ENCODE results near the gene PNPLA7.

DNA sequence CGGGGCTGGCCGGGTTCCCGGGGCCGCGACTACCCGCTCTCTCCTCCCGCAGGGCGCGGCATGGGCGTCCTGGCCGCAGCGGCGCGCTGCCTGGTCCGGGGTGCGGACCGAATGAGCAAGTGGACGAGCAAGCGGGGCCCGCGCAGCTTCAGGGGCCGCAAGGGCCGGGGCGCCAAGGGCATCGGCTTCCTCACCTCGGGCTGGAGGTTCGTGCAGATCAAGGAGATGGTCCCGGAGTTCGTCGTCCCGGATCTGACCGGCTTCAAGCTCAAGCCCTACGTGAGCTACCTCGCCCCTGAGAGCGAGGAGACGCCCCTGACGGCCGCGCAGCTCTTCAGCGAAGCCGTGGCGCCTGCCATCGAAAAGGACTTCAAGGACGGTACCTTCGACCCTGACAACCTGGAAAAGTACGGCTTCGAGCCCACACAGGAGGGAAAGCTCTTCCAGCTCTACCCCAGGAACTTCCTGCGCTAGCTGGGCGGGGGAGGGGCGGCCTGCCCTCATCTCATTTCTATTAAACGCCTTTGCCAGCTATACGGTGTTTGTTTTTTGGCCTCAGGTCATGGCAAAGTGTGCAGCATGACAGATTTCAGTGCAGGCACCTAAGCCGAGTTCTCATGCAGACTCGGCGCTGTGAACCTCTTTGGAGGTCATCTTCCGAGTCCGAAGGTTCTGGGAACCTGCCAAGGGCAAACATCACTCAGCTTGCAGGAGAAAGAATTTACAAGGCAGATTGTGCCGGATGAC, 2.0 kb upstream of the PNPLA7 start:
- TF ChIP-seq POLR2A (IDR thresholded peaks at IDR 0.05) = no peak
- TF ChIP-seq POLR2AphosphoS5 (IDR thresholded peaks at IDR 0.05) = no peak

Data from suprapubic skin (tissue), 4 donors.